MM.1S (cell line): ENCODE data around the gene CYSRT1.

ENCODE experiments used
- EZH2 ChIP-seq: fragments of 300-600 bp; sonication (generic); optimal IDR thresholded peaks from 2 replicates; pipeline ENCODE3; 2017; ENCODE audit warnings: low read depth, mild to moderate bottlenecking, antibody characterized with exemption, low read length, mixed read lengths
- EZH2phosphoT487 ChIP-seq: fragments of 300-600 bp; sonication (generic); IDR thresholded peaks from 2 replicates; pipeline ENCODE4 v1.6.1; 2018; ENCODE audit warnings: antibody characterized with exemption, low read length
- TF ChIP-seq, protein P1 (sequence below): fragments of 300-600 bp; sonication (generic); IDR thresholded peaks from 2 replicates; pipeline ENCODE4 v1.5.1; 2016; ENCODE audit warnings: antibody characterized with exemption, low read length, mixed read lengths

DNA sequence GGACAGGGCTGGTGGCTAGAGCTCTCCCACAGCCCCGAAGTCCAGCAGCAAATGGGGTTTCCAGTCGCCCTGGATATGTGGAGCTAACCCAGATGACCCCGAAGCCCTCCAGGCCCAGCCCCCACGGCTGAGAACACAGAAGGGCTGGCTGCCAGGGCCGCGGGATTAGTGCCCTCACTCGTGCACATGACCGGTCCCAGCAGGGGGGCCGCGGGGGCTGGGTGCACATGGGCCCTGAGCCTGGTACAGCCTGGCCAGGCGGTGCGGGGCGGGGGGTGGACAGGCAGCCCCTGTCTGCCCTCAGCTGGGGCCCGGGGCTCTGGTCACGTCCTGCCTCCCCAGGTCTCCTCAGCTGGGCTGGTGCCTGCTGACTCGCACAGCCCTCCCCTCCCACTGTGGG lies 30.6 kb upstream of the CYSRT1 start:
- TF ChIP-seq, protein P1, sequence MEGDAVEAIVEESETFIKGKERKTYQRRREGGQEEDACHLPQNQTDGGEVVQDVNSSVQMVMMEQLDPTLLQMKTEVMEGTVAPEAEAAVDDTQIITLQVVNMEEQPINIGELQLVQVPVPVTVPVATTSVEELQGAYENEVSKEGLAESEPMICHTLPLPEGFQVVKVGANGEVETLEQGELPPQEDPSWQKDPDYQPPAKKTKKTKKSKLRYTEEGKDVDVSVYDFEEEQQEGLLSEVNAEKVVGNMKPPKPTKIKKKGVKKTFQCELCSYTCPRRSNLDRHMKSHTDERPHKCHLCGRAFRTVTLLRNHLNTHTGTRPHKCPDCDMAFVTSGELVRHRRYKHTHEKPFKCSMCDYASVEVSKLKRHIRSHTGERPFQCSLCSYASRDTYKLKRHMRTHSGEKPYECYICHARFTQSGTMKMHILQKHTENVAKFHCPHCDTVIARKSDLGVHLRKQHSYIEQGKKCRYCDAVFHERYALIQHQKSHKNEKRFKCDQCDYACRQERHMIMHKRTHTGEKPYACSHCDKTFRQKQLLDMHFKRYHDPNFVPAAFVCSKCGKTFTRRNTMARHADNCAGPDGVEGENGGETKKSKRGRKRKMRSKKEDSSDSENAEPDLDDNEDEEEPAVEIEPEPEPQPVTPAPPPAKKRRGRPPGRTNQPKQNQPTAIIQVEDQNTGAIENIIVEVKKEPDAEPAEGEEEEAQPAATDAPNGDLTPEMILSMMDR, result no peak
- no peak for TF ChIP-seq EZH2
- no peak for TF ChIP-seq EZH2phosphoT487
